Activated naive CD4-positive, alpha-beta T cell treated with anti-CD3 and anti-CD28 coated beads, Interleukin-2, amount 50 U/mL, for 16 hours (primary cell): ENCODE results near the gene NOTCH1.

Source experiments
- DNase-seq: peaks from one replicate; pipeline ENCODE4 v3.0.0-alpha.2; 2020

NOTCH1 gene

DNA sequence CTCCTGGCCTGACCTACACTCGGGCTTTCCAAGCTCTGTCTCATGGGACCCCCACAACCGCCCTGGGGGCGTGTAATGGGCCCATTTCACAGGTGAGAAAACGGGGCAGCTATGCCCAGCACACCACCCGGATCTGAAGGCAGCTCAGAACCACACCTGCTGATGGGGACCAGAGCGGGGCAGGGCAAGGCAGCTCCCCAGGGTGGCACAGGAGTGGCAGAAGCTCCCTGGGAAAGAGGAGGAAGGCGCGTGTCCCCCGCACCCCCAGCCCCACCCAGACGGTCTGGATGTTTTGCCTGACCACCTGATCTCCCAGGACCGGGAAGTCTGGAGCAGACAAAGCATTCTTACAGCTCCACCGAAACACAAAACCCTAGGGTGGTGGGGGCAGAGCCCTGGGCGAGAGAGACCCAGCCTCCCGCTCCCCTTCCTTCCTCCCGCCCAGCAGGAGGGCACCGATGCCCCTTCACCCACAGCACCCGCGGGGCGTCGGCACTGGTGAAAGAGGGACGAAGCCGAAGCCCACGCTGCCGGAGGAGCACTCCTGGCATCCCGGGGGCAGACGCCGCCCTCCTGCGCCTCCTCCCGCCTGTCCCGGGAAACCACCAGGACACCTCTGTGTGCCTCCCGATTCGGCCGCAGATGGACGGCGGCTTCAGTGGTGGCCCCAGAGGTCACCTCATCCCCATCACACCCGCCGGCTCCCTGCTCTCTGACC lies 14.5 kb downstream of the NOTCH1 start:
- no peak for DNase-seq

DNA sequence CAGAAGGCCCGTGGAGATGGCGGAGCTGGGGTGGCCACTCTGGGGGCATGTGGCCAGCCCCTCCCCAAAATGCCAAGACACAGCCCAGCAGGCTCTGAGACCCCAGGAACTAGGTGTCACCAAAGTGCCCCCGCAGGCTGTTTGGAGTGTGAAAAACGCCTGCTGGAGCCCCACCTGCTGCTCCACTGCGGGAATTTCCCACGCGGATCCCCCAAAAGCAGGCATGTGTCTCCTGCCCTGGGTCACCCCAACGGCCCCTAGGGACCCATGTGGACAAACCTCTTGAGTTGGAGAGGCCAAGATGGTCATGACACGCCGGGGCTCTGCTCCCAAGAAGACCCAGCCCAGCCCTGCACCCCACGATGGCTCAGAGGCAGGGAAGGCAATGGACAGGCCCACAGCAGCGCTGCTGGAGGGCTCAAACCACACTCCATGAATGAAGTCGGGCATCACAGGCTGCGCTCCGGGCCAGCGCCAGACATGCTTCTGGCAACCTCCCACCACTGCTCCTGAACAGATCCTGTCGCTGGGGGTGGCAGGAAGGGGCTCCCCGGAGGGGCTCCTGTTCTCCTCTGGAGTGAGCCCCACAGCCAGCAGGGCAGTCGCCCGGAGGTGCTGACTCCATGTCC lies 15.3 kb downstream of the NOTCH1 start:
- no peak for DNase-seq

GRCh38 chr9:136529516-136530460 lies 16.1 kb downstream of the NOTCH1 start:
- DNase-seq, result no peak

DNA sequence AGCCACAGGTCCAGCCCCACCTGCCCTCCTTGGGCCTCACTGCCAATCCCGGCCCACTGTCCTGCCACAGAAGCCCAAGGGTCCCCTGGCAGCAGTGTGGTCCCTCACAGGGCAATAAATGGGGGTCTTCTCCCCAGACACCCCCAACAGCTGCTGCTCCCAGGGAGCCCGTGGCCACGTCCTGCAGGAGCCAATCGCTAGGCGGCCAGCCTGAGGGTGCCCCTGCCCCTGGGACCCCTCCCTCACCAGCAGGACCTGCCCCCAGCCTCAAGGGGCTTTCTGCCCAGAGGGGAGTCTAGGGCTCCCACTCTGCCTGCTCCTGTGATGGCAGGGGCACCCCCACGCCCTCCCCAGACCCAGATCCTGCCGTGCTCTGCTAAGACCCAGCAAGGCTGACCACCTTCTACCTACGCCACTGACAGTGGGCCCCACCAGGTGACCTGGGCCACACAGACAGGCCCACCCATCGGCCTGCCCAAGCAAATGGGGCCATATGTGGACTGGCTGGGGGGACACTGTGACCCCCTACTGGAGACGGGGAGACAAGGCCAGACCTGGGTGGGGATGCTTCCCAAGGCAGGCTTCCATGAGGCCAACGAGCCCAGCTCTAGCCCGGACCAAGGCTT lies 17.0 kb downstream of the NOTCH1 start:
- no peak for DNase-seq

DNA sequence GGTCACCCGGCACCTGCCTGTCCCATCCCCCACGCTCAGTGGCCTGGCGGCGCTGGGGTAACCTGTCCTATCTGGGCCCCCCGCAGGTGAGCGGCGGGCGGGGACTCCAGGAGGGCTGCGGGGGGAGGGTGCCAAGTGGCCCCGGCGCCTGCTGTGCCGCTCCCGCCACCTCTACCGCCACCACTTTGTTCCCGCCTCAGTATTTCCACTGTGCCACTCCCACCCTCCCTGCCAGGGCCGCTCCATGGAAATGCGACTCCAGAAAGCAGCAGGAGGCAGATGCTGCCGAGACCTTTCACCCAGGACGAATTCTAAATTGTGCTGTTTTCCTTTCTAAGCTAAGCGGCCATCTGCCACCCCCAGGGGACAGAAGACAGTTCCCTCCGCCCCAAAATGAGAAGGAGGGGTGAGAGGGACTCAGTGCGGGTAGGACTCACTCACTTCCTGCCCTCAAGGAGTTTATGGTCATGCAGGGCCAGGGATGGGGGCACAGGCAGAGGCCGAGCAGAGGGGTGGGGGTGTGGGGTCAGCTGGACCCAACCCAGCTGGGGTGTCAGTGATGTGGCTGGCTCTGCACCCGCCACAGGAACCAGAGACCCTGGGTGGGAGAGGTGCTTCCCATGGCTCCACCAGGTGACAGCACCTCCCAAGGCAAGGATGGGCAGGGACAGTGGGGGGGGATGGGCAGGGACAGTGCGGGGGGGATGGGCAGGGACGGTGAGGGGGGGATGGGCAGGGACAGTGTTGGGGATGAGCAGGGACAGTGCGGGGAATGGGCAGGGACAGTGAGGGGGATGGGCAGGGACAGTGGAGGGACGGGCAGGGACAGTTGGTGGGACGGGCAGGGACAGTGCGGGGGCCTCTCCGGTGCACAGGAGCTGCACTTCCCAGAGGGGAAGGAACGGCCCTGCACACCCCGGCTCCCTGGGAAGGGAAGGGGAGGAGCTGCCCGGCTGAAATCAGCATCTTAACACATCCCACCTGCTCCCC lies 17.8 kb downstream of the NOTCH1 start:
- no peak for DNase-seq

GRCh38 chr9:136527131-136527530 lies 18.7 kb downstream of the NOTCH1 start:
- DNase-seq, result no peak

DNA sequence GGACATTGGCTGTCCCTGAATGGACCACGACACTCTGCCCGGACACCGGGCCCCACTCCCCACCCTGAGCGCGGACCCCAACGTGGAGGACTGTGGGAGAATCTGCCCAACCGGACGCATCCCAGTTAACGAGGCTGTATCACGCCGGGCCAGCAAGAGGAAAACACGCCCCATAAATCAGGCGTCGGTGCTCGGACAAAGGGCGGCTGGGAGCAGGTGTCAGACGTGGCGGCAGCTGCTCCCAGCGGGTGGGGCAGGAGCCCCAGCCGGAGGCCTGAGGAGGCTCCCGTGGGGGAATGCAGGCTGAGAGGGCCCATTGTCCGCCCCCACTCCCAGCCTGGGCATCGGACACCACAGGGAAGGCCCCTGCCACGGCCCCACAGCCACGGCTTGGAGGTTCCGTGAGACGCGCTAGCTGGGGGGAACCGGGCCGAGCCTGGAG lies 19.2 kb downstream of the NOTCH1 start:
- no peak for DNase-seq

- DNase-seq, result no peak
Measured at GRCh38 chr9:136525841-136526499, 19.9 kb downstream of the NOTCH1 start.

- DNase-seq, result no peak
Measured at GRCh38 chr9:136525207-136525606, 20.6 kb downstream of the NOTCH1 start.

DNA sequence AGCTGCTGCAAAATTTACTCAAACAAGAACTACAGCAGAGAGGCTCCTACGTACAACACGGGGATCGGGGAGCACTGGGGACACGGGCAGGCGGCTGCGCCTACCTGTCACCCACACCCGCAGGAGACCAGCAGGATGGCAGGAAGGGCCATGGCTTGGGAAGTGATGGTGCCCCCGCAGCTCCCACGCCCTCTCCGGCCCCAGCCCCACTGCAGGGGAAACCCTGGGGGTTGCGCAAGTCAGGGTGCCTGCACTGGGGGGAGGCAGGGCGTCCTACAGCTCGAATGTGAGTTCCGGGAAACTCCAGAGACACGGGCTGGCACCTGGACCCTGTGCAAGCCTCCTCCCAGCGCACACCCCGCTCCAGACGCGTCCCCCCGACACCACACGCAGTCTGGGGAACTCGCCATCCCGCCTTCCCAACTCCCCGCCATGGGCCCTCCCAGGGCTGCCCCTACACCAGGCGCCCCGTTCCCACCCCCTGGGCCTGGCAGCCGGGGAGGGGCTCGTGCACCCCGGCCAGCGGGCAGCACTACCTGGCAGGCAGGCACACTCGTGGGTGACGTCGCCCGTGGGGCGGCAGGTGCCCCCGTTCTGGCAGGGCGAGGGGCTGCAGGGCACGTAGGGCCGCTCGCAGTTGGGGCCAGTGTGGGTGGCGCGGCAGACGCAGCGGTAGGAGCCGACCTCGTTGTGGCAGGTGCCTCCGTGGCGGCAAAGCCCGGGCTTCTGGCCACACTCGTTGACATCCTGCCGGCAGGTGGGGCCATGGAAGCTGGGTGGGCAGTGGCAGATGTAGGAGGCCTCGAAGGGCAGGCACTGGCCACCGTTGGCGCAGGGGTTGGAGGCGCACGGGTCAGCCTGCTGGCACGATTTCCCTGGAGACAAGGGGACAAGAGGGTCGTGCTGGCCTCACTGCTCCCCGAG lies 23.3 kb downstream of the NOTCH1 start:
- no peak for DNase-seq

DNA sequence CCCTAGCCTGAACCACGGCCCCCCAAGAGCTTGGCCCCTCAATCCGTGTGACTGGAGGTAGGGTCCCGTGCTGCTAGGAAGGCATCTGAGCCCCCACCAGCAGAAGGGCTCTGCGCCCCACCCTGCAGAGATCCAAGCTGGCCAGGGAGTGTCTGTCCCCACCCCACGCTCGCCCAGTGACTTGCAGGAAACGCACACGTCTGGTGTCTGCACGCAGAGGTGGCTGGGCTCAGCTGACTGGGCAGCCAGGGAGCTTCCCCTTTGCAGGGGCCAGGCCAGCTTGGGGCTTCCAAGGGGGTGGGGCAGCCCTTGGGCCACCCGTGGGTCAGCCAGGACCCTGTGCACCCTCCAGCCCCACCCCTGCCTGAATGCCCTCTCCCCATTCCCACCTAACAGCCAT lies 24.3 kb downstream of the NOTCH1 start:
- no peak for DNase-seq

GRCh38 chr9:136520053-136520540 lies 25.8 kb downstream of the NOTCH1 start:
- no peak for DNase-seq

DNA sequence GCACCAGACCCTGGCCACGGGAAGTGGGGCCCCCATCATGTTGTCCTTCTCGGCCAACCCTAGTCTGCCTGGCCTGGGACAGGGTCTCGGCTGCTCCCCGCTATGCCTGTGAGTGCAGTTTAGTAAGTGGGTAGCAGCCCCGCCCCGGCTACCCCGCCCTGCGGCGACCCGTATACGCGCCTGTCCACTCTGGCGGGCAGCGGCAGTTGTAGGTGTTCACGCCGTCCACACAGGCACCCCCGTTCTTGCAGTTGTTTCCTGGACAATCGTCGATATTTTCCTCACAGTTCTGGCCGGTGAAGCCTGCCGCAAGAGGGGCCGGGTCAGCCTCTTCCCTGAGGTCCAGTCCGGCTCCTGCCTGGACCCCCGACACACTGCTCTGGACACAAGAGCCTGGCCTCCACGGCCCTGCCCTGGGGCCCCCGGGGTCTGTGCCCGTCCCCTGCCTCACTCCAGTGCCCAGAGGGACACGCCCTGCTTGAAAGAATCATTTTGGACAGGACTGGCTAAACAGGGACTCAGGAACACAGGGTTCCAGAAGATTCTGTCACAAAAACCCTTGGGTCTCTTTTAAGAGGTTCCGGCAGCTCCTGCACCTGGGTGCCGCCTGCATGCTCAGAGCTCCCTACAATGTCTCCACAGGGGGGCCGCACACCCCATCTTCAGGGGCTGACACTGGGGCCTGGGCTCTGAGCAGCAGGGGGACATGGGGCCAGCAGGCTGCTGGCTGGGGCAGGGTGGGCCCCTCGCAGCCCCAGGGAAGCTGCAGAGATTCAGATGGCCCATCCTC lies 26.4 kb downstream of the NOTCH1 start:
- DNase-seq, result no peak

GRCh38 chr9:136518623-136519022 lies 27.2 kb downstream of the NOTCH1 start:
- DNase-seq, result no peak

- DNase-seq, result no peak
Measured at GRCh38 chr9:136517950-136518349, 27.9 kb downstream of the NOTCH1 start.

DNA sequence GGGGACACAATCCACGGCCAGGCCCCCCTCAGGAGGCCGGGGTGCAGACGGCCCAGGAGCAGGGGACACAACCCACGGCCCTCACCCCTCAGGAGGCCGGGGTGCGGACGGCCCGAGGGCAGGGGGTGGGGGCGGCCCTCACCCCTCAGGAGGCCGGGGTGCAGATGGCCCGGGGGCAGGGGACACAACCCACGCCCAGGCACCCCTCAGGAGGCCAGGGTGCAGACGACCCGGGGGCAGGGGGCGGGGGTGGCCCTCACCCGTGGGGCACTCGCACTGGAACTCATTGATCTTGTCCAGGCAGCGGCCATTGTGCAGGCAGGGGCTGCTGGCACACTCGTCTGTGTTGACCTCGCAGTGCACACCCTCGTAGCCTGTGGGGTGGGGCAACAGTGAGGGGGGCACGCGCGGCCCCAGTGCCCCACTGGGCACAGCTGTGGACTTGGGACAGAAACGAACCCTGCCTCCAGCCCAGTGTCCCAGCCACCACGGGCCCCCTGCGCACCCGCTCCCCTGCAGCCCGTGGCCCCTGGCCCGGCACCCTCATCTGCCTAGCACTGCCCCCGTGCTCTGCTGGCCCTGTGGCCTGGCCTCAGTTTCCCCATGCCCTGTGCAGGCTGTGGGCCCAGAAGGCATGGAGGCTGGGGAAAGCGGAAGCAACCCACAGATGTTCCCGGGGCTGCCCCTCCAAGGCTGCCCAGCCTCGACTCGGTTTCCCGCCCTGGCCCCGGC lies 28.7 kb downstream of the NOTCH1 start:
- no peak for DNase-seq

- DNase-seq, result no peak
Measured at GRCh38 chr9:136516191-136516654, 29.6 kb downstream of the NOTCH1 start.

- no peak for DNase-seq
Measured at GRCh38 chr9:136515276-136515675, 30.6 kb downstream of the NOTCH1 start.
